Hepatocyte (in vitro differentiated cells): ENCODE results near the gene DAP.

Source experiments
- EZH2phosphoT487 ChIP-seq: fragments of 200-600 bp; sonication (generic); IDR thresholded peaks from one replicate; pipeline ENCODE4 v1.6.1; 2018; ENCODE audit warnings: antibody characterized with exemption, mild to moderate bottlenecking, low read depth, moderate library complexity; ENCODE audit not compliant: unreplicated experiment, severe bottlenecking
- TF ChIP-seq, protein P1 (sequence below): fragments of 200-600 bp; sonication (generic); IDR thresholded peaks from 2 replicates; pipeline ENCODE4 v1.5.1; 2016; ENCODE audit warnings: antibody characterized with exemption, mild to moderate bottlenecking; ENCODE audit not compliant: poor library complexity

DNA sequence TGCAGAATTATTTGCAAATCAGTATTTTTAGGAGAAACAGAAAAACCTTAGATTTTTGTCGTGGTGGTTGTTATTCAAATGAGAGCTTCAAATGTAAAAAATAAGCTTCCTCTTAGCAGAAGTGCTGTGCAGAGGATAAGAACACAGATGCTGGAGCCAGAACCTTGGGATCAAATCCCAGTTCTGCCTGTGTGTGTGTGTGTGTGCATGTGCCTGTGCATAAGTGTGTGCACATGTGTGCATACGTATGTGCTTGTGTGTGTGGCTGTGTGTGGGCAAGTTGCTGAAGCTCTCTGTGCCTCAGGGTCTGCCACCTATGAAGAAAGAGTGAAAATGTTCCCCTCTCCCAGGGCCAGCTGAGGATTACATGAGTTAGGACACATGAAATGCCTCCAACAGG is 8.6 kb downstream of the DAP start:
- TF ChIP-seq, protein P1, sequence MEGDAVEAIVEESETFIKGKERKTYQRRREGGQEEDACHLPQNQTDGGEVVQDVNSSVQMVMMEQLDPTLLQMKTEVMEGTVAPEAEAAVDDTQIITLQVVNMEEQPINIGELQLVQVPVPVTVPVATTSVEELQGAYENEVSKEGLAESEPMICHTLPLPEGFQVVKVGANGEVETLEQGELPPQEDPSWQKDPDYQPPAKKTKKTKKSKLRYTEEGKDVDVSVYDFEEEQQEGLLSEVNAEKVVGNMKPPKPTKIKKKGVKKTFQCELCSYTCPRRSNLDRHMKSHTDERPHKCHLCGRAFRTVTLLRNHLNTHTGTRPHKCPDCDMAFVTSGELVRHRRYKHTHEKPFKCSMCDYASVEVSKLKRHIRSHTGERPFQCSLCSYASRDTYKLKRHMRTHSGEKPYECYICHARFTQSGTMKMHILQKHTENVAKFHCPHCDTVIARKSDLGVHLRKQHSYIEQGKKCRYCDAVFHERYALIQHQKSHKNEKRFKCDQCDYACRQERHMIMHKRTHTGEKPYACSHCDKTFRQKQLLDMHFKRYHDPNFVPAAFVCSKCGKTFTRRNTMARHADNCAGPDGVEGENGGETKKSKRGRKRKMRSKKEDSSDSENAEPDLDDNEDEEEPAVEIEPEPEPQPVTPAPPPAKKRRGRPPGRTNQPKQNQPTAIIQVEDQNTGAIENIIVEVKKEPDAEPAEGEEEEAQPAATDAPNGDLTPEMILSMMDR: no peak
- TF ChIP-seq EZH2phosphoT487: no peak
